NCI-H146 treated with DMSO at 0.1 percent for 48 hours (cell line): ENCODE measurements around the gene EIF2AK3.
"Not testable (repeated sequence)": the region's sequence is repeated elsewhere in the genome, so short reads cannot be mapped to it uniquely, and the experiment has no call there.

Source experiments
- DNase-seq: peaks from one replicate; lab custom pipeline; 2025; ENCODE audit not compliant: unreplicated experiment; lab: John Stamatoyannopoulos, UW

Gene EIF2AK3

DNA sequence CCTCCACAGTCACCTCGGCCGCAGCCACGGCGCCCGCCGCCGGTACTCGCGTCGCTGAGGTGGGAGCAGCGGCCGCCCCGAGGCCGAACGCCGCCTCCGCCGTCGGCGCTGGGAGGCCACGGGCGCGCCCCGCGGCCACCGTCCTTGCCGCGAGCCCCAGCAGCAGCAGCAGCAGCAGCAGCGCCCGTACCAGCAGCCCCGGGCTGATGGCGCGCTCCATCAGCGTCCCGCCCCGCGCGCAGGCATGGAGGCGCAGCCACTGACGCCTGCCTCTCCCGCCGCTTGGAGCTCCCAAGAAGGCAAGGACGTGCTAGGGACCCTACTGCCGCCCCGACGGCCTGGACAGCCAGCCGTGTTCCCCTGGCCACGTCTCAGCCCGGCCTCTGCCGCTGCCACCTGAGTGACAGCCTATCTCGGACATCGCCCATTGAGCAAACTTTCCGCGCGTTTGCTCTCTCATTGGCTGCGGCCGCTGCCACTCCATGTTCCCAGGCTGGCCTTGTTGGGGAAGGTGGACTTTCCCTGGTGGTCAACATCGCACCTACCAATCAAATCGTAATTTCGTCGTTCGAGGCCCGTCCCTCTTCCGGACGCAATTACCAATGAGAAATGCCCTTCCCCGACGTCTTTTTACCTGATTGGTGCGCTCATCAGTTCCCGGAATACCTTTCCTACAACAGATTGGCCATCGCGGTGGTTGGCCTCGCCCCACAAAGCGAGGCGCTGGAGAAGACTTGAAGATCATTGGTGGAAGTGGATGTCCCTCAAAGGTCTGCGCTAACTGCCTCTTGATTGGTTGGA is at the start of gene EIF2AK3:
Gene EIF2AK3, minus strand, starts transcription at position 410 of the 801 bp plus-strand sequence. Its CDS starts 190 bp downstream, at position 220.
- DNase-seq, result peak; percentile 99

DNA sequence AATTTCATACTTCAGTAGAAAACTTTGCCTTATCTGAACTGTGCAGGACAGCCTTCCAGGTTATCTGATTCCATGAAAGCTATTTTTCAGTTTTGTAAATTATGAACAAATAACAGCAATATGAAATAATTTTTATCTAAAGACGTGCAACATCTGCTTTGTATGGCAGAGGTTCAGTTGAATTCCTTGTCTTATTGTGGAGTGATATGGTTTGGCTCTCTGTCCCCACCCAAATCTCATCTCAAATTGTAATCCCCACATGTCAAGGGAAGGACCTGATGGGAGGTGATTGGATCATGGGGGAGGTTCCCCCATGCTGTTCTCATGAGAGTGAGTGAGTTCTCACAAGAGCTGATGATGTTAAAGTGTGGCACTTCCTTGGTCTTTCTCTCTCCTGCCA is 46.1 kb upstream of the EIF2AK3 start:
- DNase-seq, result no peak

DNA sequence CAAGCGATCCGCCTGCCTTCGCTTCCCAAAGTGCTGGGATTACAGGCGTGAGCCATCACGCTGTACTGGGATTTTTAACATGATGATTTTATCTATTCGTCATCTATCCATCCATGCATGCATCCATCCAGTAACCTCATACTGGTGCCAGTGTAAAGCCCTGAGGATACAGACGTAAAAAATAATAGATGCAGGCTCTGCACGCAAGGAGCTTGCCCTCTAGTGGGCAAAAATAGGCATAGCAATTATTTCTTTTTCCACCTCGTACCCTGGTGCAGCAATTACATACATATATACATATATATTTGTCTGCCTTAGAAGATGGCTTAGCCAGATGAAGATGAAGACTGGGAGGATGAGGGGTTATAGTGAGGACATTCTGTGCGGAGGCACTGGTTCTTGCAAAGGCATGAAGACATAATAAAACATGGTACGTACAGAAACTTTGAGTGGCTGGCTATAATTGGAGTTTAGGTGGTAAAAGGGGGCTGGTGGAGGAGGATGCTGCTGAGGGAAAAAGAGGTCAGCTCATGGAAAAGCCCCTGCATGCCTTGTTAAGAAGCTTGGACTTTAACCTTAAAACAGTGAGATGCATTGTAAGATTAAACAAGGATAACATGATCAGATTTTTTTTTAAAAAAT is 44.6 kb upstream of the EIF2AK3 start:
- DNase-seq, result peak; percentile 67

DNA sequence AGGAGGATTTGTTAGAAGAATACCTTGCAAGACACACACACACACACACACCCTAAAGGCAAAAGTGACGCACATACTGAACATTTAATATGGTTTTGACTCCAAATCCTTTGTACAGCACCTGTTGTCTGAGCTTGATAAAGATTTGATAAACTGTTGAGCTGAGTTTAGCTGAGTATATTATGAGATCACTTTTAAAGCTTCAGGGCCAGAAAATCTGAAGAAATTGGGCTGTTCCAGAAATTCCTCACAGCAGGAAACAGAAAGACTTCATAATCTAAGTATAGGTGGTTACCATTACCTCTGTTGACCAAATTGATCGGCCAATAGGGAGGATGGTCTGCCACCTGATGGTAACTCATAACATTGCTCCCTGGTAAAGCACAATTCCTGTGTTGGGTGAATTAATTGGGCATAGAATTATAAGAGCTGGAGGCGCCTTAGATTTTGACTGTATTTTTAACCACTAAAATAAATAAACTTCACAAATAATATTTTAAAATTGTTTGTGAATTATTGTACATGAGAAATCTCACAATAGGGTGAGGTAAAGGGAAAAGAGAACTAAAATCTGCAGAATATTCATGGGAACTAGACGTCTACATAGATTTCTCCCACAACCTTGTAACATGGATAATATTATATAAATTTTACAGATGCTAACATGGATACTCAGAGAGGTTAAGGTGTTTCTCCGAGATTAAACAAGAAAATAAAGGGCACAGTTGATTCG is 42.4 kb upstream of the EIF2AK3 start:
- DNase-seq, result peak; percentile 9

DNA sequence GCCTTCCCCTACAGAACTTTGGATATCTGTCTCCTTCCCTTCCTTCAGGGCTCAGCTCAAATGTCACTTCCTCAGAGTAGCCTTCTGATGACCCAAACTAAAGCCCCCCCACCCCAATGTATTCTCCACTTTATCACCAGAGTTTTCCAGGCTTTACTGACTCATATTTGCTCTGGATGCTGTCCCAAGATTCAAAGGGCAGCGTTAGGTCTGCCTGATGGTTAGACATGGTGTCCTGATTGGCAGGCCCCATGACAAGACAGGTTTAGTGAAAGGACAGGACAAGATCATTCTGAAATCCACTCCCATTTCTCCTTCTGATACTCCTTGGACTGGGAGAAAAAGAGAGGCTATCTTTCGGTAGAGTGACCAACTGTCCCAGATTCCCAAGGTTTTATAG is 41.6 kb upstream of the EIF2AK3 start:
- DNase-seq, result no peak

DNA sequence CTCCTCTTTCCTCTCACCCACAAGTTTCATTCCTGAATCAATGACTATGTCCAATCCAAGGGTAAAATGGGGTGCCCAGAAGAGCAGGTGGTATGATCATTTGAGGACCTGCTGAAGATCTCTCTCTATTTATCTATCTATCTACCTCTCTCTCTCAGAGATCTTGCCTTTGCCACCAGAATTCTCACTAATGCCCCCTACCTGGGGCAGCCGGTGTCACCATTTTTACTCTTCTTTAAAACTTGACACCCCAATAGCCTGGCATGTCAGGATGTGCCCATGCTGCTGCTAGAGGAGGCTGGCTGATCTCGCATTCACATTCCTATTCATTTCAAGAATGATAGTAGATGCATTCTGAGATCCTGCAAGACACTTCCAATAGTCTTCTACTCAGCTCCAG is 40.0 kb upstream of the EIF2AK3 start:
- no peak for DNase-seq

DNA sequence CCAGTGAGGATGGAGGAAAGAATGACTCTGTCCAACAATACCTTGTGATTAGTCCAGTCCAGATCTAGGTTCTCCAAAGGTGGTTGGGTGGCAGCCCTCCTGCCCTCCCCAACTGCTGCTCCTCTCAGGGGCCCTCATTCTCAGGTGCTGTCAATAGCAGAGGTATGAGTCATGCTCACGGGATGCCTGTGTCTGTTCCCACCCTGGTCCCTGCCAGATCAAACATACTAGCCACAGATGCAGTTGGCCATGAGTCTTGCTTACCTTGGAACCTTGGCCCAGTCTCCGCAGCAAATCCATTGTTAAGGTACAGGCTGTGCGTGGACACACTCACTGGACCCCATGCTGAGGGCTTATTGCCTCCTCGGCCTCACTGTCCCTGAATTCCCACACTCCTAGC is 39.3 kb upstream of the EIF2AK3 start:
- DNase-seq, result no peak

DNA sequence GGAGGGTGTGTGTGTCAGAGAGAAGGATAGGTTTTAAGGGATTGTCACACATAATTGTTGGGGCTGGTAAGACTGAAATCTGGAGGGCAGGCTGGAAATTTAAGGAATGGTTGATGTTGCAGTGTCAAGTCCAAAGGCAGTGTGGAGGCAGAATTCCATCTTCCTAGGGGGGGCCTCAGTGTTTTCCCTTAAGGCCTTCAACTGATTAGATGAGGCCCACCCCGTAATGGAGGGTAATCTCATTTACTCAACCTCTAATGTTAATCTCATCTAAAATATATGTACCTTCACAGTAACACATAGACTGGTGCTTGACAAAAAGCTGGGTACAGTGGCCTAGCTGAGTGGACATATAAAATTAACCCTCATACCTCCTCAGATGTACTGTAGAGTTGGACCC is 33.4 kb upstream of the EIF2AK3 start:
- no peak for DNase-seq

DNA sequence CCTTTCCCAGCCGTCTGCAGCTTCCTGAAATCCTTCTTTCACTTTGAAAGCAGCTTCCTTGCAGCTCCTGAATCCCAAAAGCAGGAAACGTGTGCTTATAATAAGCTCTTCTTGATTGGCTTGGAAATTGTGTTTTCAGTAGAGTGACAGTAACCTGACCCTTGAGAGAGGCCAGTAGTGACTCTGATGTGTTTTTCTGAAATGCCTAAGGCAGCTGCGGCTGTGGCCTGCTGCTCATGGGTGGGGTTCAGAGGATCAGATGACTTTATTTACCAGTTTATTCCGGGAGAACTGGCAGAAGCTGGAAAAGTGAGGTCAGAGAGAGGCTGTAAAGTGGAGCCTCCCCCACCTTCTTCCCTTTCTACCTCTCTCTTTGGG is 32.3 kb upstream of the EIF2AK3 start:
- DNase-seq, result peak; percentile 65

DNA sequence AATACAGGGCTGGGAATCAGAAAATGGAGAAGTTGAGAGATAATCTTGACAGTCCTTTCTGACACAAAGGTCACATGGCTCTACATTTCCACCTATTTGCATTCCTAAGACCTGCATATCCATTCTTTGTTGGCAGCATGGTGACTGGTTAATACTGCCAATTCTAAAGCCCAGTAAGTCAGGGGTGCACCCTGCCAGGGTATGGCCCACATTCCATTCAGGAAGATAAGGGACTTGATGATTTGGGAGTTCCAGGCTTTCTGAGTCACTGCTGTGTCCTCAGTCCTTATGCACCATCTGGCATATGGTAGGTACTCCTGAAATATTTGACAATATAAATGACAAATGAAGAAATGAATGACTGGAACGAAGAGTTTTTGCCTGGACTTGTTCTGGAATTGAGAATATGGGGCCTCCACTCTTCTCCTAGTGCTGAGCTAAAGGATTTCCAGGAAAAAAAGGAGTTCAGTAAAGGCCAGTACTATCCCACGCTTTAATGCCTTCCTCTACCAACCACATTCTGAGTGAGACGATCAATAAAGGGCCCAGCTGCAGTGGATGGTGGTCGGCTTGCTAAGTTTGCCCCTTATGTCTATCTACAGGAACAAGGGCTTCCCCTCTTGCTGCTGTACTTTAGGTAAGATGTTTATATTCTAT is 31.7 kb upstream of the EIF2AK3 start:
- DNase-seq, result peak; percentile 65

DNA sequence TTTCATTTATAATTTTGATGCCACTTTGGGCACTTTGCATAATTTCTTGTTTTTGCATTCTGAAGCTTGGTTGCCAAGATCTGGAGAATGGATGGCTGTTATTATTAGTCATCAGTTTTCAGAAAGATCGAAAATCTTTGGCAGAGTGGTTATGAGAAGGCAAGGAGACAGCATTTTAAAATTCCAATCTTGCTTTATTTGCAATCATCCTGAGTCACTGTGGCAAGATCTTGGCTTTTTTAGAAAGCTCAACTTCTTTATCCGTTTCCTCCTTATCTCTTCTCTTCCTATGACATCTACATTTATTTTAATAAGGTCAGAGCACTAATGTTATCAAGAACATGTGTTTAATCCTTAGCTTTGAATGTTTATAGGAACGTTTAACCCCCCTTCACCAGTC is 31.1 kb upstream of the EIF2AK3 start:
- DNase-seq, result no peak

DNA sequence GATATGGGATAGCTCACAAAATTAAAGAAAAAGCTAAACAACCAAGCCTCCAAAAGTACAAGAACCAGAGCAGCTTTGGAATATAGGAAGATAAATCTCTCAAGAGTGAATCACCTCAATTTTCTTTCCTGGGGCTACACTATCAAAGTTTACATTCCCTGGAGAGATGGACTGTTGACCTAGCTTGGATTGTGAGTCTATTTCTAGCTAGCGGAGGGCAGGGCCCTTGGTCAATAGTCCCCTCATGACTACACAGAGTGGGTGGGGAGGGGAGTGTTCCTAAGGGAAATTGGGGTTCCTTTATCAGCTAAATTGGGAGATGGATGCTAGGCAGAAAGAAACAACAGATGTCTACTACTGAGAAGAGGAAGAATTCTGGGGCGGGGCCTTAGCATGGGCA is 29.9 kb upstream of the EIF2AK3 start:
- no peak for DNase-seq

DNA sequence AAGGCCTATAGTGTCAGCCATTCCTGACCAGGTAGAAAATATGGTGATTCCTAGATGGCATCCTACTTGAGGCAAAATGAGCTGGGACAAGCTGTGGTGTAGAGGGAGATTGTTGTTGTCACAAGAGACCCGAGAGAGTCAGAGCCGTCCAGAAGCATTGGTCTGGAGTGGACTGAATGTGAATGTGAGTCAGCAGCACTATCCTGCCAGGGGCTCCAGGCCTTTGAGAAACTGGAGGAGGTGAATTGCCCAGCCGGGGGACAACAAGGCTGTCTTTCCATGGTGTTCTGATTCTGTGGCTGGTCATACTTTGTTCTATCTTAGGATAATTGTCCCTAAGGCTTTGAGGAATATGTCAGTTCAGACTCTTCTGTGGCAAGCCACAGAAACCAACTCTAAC is 29.4 kb upstream of the EIF2AK3 start:
- DNase-seq, result no peak

DNA sequence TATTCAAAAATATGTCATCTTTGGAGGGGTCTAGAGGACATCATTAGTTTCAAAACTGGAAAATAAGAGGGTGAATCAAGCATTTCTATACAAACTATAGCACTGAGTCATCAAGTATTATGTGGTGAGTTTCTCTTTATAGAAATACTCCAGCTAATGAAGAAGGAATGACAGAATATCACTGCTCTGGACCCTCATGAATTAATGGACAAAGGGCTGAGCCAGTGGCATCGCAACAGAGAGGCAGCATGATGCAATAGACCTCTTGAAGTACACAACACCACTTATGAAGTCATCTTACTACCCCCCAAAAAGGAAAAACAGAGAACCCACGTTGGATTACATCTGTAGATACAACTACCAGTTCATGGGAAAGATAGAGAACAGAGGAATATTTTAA is 27.4 kb upstream of the EIF2AK3 start:
- DNase-seq, result no peak

DNA sequence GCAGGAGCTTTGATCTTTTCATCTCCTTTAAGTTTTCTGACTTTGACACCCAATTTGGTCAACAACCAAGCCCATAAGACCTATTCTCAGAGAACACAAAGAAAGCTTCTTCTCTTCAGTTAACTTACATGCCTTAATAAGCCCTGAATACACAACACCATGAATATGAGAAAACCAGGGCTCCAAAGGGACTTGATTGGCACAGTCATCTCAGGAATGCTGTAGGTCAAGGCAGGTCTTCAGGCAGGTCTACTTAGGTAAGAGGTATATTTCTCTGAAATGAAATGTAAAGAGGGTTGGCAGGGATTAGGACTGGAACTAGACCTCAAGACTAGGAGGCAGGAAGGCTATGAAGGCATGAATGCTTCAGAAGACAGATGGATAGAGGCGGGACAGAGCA is 24.4 kb upstream of the EIF2AK3 start:
- no peak for DNase-seq

DNA sequence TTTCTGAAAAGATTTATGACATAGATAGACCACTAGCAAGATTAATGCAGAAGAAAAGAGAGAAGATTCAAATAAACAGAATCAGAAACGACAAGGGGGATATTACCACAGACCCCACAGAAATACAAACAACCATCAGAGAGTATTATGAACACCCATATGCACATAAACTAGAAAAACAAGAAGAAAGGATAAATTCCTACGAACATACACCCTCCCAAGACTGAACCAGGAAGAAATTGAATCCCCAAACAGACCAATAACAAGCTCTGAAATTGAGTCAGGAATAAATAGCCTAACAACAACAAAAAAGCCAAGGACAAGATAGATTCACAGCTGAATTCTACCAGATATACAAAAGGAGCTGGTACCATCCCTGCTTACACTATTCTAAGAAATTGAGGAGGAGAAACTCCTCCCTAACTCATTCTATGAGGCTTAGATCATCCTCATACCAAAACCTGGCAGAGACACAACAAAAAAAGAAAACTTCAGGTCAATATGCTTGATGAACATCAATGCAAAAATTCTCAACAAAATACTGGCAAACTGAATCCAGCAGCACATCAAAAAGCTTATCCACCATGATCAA is 18.1 kb upstream of the EIF2AK3 start:
- DNase-seq, result not testable (repeated sequence)

DNA sequence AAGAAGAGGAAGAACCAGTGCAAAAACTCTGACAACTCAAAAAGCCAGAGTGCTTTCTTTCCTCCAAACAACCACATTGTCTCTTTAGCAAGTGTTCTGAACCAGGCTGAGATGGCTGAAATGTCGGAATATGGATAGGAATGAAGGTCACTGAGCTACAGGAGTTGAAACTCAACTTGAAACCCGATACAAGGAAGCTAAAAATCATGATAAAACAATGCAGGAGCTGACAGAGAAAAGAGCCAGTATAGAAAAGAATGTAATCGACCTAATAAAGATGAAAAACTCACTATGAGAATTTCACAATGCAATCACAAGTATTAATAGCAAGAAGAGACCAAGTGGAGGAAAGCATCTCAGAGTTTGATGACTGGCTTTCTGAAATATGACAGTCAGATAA is 15.0 kb upstream of the EIF2AK3 start:
- DNase-seq, result no peak

DNA sequence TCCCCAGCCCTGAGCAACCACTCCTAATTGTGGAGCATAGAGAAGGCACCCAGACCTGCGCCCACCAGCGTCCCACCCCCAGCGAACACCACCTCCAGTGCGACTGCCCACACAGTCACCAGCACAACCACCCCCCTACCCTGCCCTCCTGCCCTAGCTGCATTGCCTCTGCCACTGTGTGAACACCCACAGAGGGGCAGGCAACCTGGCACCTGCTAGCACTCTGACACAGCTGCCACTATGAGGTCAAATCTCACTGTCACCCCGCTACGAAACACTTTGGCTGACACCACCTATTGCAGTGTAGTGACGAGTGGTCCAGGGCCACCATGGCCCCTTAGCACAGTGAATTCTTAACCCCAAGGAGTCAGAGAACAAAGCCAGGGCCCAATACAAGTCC is 14.1 kb upstream of the EIF2AK3 start:
- DNase-seq, result no peak

DNA sequence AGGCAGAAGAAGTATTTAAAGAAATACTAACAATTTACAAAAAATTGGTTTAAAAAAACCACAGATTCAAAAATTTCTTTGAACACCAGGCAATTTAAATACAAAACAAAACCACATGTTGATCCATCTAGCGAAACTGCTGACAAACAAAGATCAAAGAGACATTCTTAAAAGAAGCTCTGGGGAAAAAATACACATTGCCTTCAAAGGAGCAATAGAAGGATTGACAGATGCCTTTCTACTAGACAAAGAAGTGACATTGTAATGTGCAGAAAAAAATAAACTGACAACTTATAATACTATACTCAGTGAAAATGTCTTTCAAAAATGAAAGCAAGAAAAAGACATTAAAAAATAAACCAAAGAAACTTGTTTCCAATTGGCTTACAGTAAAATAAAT is 12.6 kb upstream of the EIF2AK3 start:
- no peak for DNase-seq

DNA sequence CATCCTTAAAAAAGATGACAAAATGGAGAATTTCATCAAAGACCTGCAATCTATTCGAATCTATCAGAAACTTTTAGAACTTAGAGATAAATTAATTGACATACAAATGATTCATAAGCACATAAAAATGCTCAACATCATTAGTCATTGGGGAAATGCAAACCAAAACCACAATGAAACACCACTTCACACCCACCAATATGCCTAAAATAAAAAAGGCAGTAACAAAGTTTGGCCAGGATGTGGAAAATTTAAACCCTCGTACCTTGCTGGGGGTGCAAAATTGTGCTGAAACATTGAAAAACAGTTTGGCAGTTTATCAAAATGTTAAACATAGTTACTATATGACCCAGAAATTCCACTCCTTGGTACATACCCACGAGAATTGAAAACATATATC is 11.5 kb upstream of the EIF2AK3 start:
- no peak for DNase-seq

DNA sequence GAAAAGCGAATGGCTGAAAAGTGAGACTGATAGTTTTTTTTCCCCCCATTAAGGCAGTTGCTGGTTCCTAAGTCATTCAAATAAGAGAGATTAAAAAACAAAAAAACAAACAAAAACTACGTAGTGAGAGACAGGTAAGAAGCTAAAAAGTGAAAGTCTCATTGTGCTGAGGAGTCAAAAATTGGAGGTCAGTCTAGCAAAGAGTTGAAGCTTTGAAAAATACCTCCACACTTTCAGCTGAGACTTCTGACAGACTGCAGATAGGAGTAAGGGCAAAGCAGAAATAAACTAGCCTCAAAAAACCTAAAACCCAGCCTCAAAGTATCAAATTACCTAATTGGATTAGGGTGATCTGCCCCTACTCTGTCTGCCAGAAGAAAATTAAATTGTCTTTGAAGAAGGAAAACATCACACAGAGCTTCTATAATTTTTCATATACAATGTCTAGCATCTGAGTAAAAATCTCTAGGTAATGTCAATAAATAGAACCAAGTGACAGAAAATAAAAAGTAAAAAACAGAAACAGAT is 10.9 kb upstream of the EIF2AK3 start:
- DNase-seq, result no peak
